IPS DF 6.9 (cell line): ENCODE results near the gene SIPA1.

ENCODE experiments used
- DNase-seq: peaks from one replicate; pipeline ENCODE4 v3.0.0-alpha.2; 2013; ENCODE audit warnings: low read depth, low spot score
- H3K27ac ChIP-seq: one replicate; pipeline ENCODE4 v1.5.1; 2013; ENCODE audit warnings: low read length, control low read depth
- H3K27me3 ChIP-seq: 2 replicates; pipeline ENCODE4 v1.6.1; 2013; ENCODE audit warnings: mild to moderate bottlenecking, low read length; ENCODE audit not compliant: control insufficient read depth, insufficient read depth
- H3K36me3 ChIP-seq: 2 replicates; pipeline ENCODE4 v1.6.1; 2013; ENCODE audit warnings: low read length; ENCODE audit not compliant: control insufficient read depth, insufficient read depth
- H3K4me1 ChIP-seq: 2 replicates; pipeline ENCODE4 v1.6.1; 2013; ENCODE audit warnings: low read length; ENCODE audit not compliant: control insufficient read depth, insufficient read depth
- H3K4me3 ChIP-seq: 2 replicates; pipeline ENCODE4 v1.5.1; 2013; ENCODE audit warnings: mild to moderate bottlenecking, low read length
- H3K9me3 ChIP-seq: 2 replicates; pipeline ENCODE4 v1.6.1; 2013; ENCODE audit warnings: low read length, inconsistent platforms; ENCODE audit not compliant: control insufficient read depth, insufficient read depth
- WGBS: extraction: QIAGEN DNeasy Blood & Tissue Kit; methylation state at CpG from one replicate; pipeline ENCODE4 v1.1.7; 2013; ENCODE audit warnings: mixed read lengths, missing lambda C conversion rate; ENCODE audit not compliant: insufficient read length, insufficient coverage; 5-methylcytosine and 5-hydroxymethylcytosine counted together

SIPA1 gene

GRCh38 chr11:65609665-65610064 is 28.2 kb upstream of the SIPA1 start:
- Histone ChIP-seq H3K27ac (no peak overlapping the region), H3K4me1 (peaks cover 6% of the 10 kb centered on the region), H3K36me3 (0 out of 2 replicates have a peak, but pooled peaks cover 2% of the 10 kb centered on the region), H3K9me3 (no peaks in the 10 kb centered on the region), H3K27me3 (no peaks in the 10 kb centered on the region), H3K4me3 (no peak overlapping the region)
- no CpG with 5 or more reads among the region's 5 CpGs for WGBS
- no peak for DNase-seq

- no peaks in the 10 kb centered on the region for H3K9me3 ChIP-seq
- no CpG with 5 or more reads among the region's 6 CpGs for WGBS
- H3K4me3 ChIP-seq = no peak overlapping the region
- DNase-seq = no peak
- H3K27me3 ChIP-seq = no peaks in the 10 kb centered on the region
- peaks cover 6% of the 10 kb centered on the region for H3K4me1 ChIP-seq
- no peaks in the 10 kb centered on the region for H3K36me3 ChIP-seq
- no peak overlapping the region for H3K27ac ChIP-seq
Observed at GRCh38 chr11:65610404-65610803, 27.5 kb upstream of the SIPA1 start.

- no peak for DNase-seq
- Histone ChIP-seq H3K4me3 (no peak overlapping the region), H3K27me3 (no peaks in the 10 kb centered on the region), H3K36me3 (no peaks in the 10 kb centered on the region), H3K9me3 (no peaks in the 10 kb centered on the region), H3K27ac (no peak overlapping the region), H3K4me1 (peaks cover 6% of the 10 kb centered on the region)
- WGBS = no CpG with 5 or more reads among the region's 10 CpGs
Observed at GRCh38 chr11:65611028-65611757, 26.7 kb upstream of the SIPA1 start.

GRCh38 chr11:65611758-65612603 is 25.9 kb upstream of the SIPA1 start:
- H3K27me3 ChIP-seq = no peaks in the 10 kb centered on the region
- DNase-seq = no peak
- WGBS = no CpG with 5 or more reads among the region's 12 CpGs
- H3K4me3 ChIP-seq = no peak overlapping the region
- H3K36me3 ChIP-seq = no peaks in the 10 kb centered on the region
- peaks cover 7% of the 10 kb centered on the region for H3K4me1 ChIP-seq
- no peaks in the 10 kb centered on the region for H3K9me3 ChIP-seq
- H3K27ac ChIP-seq = no peak overlapping the region

GRCh38 chr11:65612691-65613090 is 25.2 kb upstream of the SIPA1 start:
- no CpG with 5 or more reads among the region's 7 CpGs for WGBS
- Histone ChIP-seq H3K4me3 (no peak overlapping the region), H3K9me3 (no peaks in the 10 kb centered on the region), H3K27me3 (no peaks in the 10 kb centered on the region), H3K4me1 (peaks cover 6% of the 10 kb centered on the region), H3K27ac (no peak overlapping the region), H3K36me3 (0 out of 2 replicates have a peak, but pooled peaks cover 7% of the 10 kb centered on the region)
- no peak for DNase-seq

GRCh38 chr11:65613091-65613928 is 24.6 kb upstream of the SIPA1 start:
- WGBS = no CpG with 5 or more reads among the region's 43 CpGs
- H3K9me3 ChIP-seq = no peaks in the 10 kb centered on the region
- no peak overlapping the region for H3K27ac ChIP-seq
- H3K27me3 ChIP-seq = no peaks in the 10 kb centered on the region
- H3K4me1 ChIP-seq = peaks cover 4% of the 10 kb centered on the region; the same call in 1 of the 2 replicates
- peak overlapping the region; percentile 69 for H3K4me3 ChIP-seq
- DNase-seq = no peak
- peaks cover 11% of the 10 kb centered on the region; the same call in 1 of the 2 replicates for H3K36me3 ChIP-seq

GRCh38 chr11:65615229-65615949 is 22.5 kb upstream of the SIPA1 start, which contains the start of gene PCNX3:
Gene PCNX3, plus strand, starts transcription at chr11:65615776. Its CDS starts 536 bp downstream, at chr11:65616312.
- no peaks in the 10 kb centered on the region for H3K9me3 ChIP-seq
- peaks cover 4% of the 10 kb centered on the region; the same call in 1 of the 2 replicates for H3K4me1 ChIP-seq
- no peaks in the 10 kb centered on the region for H3K27me3 ChIP-seq
- H3K27ac ChIP-seq = no peak within 1 kb of the TSS
- peak within 1 kb of the TSS; percentile 90 for H3K4me3 ChIP-seq
- WGBS = no CpG with 5 or more reads among the region's 55 CpGs
- peaks cover 31% of the 10 kb centered on the region for H3K36me3 ChIP-seq
- peak; percentile 100 for DNase-seq

- H3K4me1 ChIP-seq = peaks cover 4% of the 10 kb centered on the region; the same call in 1 of the 2 replicates
- no peak for DNase-seq
- WGBS = no CpG with 5 or more reads among the region's 50 CpGs
- no peaks in the 10 kb centered on the region for H3K27me3 ChIP-seq
- H3K4me3 ChIP-seq = peak overlapping the region; percentile 90
- H3K27ac ChIP-seq = no peak overlapping the region
- no peaks in the 10 kb centered on the region for H3K9me3 ChIP-seq
- peaks cover 37% of the 10 kb centered on the region for H3K36me3 ChIP-seq
Observed at GRCh38 chr11:65615950-65616574, 21.8 kb upstream of the SIPA1 start.

GRCh38 chr11:65616575-65617001 is 21.3 kb upstream of the SIPA1 start:
- Histone ChIP-seq H3K27ac (no peak overlapping the region), H3K36me3 (peaks cover 37% of the 10 kb centered on the region)

More at GRCh38 chr11:65616575-65617001, 21.3 kb upstream of the SIPA1 start:
- Histone ChIP-seq H3K4me3 (peak overlapping the region; percentile 90; the same call in 1 of the 2 replicates), H3K9me3 (no peaks in the 10 kb centered on the region), H3K27me3 (no peaks in the 10 kb centered on the region), H3K4me1 (peaks cover 4% of the 10 kb centered on the region; the same call in 1 of the 2 replicates)
- no peak for DNase-seq
- WGBS = no CpG with 5 or more reads among the region's 10 CpGs
